GM18861 (cell line): ENCODE data around the gene MIOX.
"Not testable (repeated sequence)": the region's sequence is repeated elsewhere in the genome, so short reads cannot be mapped to it uniquely, and the experiment has no call there.

ENCODE experiments used
- ATAC-seq: cut with Tn5 transposase; IDR thresholded peaks from one replicate; pipeline ENCODE4 v1.9.1; 2021; ENCODE audit not compliant: unreplicated experiment

Gene MIOX

GRCh38 chr22:50516068-50516467 lies 29.4 kb downstream of the MIOX start:
- ATAC-seq = no peak

- no peak for ATAC-seq
Observed at GRCh38 chr22:50516891-50517290, 30.2 kb downstream of the MIOX start.

GRCh38 chr22:50517495-50518260 lies 31.0 kb downstream of the MIOX start:
- no peak for ATAC-seq

- ATAC-seq = no peak
Observed at GRCh38 chr22:50518606-50519005, 31.9 kb downstream of the MIOX start.

GRCh38 chr22:50519151-50519550 lies 32.5 kb downstream of the MIOX start:
- ATAC-seq = no peak

- ATAC-seq = not testable (repeated sequence)
Observed at GRCh38 chr22:50520184-50520583, 33.5 kb downstream of the MIOX start.

GRCh38 chr22:50520826-50521453 lies 34.3 kb downstream of the MIOX start:
- no peak for ATAC-seq

GRCh38 chr22:50521710-50522109 lies 35.1 kb downstream of the MIOX start:
- ATAC-seq = no peak

GRCh38 chr22:50522208-50522805 lies 35.6 kb downstream of the MIOX start:
- no peak for ATAC-seq

- ATAC-seq = no peak
Observed at GRCh38 chr22:50522806-50523438, 36.3 kb downstream of the MIOX start.

- ATAC-seq = no peak
Observed at GRCh38 chr22:50523458-50523805, 36.8 kb downstream of the MIOX start.

- no peak for ATAC-seq
Observed at GRCh38 chr22:50523806-50524675, 37.4 kb downstream of the MIOX start.

- ATAC-seq = no peak
Observed at GRCh38 chr22:50524676-50525103, 38.0 kb downstream of the MIOX start.

GRCh38 chr22:50525104-50525857 lies 38.6 kb downstream of the MIOX start, which contains the start of gene SCO2:
Gene SCO2 (minus strand): TSS chr22:50525598. CDS start chr22:50524411, 1,187 bp downstream.
- ATAC-seq = peak; percentile 36

GRCh38 chr22:50525858-50526107 lies 39.1 kb downstream of the MIOX start:
- no peak for ATAC-seq

GRCh38 chr22:50526108-50526833 lies 39.6 kb downstream of the MIOX start:
- peak; percentile 19 for ATAC-seq

GRCh38 chr22:50526834-50527801 lies 40.5 kb downstream of the MIOX start:
- no peak for ATAC-seq

GRCh38 chr22:50527921-50528681 lies 41.4 kb downstream of the MIOX start:
- ATAC-seq = no peak
